ENCODE results near the gene VKORC1L1.
"Not testable (repeated sequence)": the region's sequence is repeated elsewhere in the genome, so short reads cannot be mapped to it uniquely, and the experiment has no call there.

Gene VKORC1L1

DNA sequence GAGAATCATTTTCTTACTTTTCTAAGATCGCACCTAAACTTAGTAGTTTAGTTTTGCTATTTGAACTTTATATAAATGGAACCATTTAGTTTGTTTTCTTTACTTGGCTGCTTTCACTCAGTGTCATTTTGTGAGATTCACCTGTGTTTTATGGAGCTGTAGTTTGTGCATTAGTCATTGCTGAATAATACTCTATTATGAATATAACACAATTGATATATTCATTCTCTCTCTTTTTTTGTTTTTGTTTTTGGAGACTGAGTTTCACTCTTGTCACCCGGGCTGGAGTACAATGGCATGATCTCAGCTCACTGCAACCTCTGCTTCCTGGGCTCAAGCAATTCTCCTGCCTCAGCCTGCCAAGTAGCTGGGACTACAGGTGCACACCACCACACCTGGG, 16.8 kb downstream of the VKORC1L1 start:
- CTCF ChIA-PET; H3K27ac ChIP-seq; DNase-seq (ENCODE audit: low spot score); POLR2A ChIA-PET (ENCODE audit: low non-redundant PET): not testable (repeated sequence)

GRCh38 chr7:65892161-65892560, 19.3 kb downstream of the VKORC1L1 start:
- H3K27ac ChIP-seq = no peak overlapping the region
- ChIA-PET CTCF (no interaction called here), POLR2A (ENCODE audit: low non-redundant PET) (no interaction called here)
- TF ChIP-seq CTCF (conservative IDR thresholded peaks at IDR 0.05; ENCODE audit: low read depth) = no peak
- no peak for DNase-seq (ENCODE audit: low spot score)

DNA sequence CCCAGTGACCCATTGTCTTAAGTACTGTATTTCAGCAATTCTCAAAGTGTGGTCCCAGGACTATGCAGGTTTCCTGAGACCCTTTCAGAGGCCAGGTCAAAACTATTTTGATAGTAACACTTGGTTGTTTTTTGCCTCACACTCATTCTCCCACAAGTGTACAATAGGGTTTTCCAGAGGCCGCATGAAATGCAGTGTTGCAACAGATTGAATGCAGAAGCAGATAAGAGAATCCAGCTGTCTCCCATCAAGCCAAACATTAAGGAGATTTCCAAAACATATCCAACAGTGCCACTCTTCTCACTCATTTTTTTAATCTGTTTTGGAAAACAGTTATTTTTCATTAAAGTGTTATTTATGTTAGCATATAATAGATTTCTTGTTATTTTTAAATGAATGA, 20.0 kb downstream of the VKORC1L1 start:
- ChIA-PET CTCF (no interaction called here), POLR2A (ENCODE audit: low non-redundant PET) (no interaction called here)
- TF ChIP-seq CTCF (conservative IDR thresholded peaks at IDR 0.05; ENCODE audit: low read depth) = no peak
- DNase-seq (ENCODE audit: low spot score) = no peak
- no peak overlapping the region for H3K27ac ChIP-seq

DNA sequence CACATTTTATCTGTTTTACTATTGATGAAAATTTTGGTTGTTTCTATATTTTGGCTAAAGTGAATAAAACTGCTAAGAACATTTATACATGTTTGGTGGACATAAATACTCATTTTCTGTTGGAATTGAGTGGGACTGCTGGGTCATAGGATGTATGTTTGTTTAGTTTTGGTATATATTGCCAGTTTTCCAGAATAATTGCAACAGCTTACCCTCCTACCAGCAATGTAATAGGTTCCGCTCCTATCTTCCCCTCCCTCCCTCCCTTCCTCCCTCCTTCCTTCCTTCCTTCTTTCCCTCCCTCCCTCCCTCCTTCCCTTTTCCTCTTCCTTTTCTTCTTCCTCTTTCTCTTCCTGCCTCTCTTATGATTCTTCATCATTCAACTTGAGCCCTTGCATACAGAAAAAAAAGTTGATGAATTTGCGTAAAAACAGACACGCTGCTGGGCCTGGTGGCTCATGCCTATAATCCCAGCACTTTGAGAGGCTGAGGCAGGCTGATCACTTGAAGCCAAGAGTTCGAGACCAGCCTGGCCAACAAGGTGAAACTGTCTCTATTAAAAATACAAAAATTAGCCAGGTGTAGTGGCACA, 23.5 kb downstream of the VKORC1L1 start:
- TF ChIP-seq CTCF (conservative IDR thresholded peaks at IDR 0.05; ENCODE audit: low read depth) = no peak
- ChIA-PET POLR2A (ENCODE audit: low non-redundant PET) (no interaction called here), CTCF (no interaction called here)
- no peak overlapping the region for H3K27ac ChIP-seq
- no peak for DNase-seq (ENCODE audit: low spot score)

DNA sequence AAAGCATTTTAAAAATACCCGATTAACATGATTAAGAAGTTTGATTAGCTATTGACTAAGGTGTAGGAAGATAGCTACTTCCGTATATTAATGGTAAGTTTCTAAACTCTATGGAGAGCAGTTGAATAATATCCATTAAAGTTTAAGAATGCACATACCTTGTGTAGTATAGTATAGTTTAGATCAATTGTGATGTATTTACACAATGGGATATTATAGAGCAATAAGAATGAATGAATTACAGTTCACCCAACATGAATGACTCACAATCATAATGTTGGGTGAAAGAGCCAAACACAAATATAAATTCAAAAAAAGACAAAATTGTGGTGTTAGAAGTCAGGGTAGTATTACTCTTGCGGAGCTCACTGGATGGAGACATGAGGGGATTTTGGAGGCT, 24.4 kb downstream of the VKORC1L1 start:
- CTCF ChIA-PET; DNase-seq (ENCODE audit: low spot score); H3K27ac ChIP-seq; POLR2A ChIA-PET (ENCODE audit: low non-redundant PET): not testable (repeated sequence)

DNA sequence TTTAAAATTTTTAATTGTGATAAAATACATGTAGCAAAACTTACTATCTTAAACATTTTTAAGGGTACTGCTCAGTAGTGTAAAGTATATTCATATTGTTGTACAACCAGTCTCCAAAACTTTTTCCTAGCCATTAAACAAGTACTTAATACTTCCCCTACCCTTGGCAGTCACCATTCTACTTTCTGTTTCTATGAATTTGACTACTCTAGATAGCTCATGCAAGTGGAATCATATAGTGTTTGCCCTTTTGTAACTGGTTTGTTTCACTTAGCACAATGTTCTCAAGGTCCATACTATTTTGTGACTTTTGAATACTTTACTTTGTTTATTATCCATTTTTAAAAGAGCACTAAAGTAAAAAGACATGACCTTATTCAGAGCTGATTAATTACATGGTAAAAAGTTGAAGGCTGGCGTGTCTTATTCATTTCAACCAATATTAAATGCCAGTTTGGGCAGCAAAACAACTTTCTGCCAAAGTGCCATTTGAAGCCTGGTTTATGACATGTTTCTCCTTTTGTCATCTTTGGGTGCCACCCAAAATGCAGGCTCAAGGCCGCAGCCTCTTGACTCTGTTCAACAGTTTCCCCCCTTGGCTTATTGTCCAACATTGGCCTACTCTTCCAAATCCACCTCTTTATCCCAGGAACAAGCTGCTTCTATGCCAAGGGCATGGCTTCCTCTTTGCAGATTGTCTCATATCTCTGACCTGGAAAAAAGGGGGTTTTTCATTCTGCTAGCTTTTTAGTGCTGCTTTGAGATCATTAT, 26.0 kb downstream of the VKORC1L1 start:
- H3K27ac ChIP-seq; DNase-seq (ENCODE audit: low spot score); CTCF ChIA-PET; POLR2A ChIA-PET (ENCODE audit: low non-redundant PET): not testable (repeated sequence)

DNA sequence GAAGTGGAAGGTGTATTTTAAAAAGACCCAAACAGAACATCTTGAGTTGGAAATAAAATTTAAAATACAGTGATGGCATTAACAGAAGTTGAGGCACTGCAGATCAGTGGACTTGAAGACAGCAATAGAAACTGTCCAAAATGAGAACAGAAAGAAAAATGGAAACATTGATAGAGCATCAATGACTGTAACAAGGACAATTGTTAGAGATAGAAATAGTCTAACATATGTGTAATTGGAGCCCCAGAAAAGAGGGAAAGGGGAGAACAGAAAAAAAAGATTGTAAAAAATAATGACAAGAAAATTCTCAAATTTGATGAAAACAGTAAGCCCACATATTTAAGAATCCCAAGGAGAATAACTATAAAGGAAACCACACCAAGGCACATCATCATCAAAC, 29.4 kb downstream of the VKORC1L1 start:
- CTCF ChIA-PET = no interaction called here
- no peak overlapping the region for H3K27ac ChIP-seq
- POLR2A ChIA-PET (ENCODE audit: low non-redundant PET) = no interaction called here
- no peak for TF ChIP-seq CTCF (conservative IDR thresholded peaks at IDR 0.05; ENCODE audit: low read depth)
- DNase-seq (ENCODE audit: low spot score) = no peak

DNA sequence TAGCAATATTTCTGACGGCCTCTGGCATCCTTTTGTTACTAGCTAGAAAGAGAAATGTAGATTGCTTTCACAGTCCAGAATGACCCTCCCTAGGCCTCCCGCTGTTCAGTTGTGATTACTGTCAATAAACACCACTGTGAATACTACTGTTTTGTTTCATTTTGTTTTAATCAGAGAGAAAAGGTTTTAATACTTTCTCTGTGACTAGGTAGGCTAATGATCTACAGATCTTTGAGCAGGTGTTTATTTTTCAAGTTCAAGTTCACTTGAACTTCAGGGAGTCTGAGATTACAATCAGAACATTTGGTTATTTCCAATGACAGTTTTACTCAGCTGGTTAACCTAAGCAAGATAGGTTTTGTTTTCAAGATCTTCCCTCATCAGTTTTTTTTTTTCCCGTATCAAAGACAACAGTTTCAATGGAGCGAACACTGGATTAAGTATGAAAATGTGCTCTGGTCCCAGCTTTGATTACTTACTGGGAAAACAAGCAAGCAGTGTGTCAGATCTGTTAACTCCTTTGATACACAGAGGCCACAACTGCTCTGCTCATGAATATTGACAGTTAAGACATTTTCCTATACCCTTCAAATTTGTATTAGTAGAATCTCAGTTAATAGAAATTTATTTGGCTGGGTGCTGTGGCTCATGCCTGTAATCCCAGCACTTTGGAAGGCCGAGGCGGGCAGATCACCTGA, 34.8 kb downstream of the VKORC1L1 start:
- no peak for DNase-seq (ENCODE audit: low spot score)
- ChIA-PET POLR2A (ENCODE audit: low non-redundant PET) (no interaction called here), CTCF (no interaction called here)
- no peak for TF ChIP-seq CTCF (conservative IDR thresholded peaks at IDR 0.05; ENCODE audit: low read depth)
- no peak overlapping the region for H3K27ac ChIP-seq
